ENCODE measurements around the gene SNX10.

The SNX10 gene

DNA sequence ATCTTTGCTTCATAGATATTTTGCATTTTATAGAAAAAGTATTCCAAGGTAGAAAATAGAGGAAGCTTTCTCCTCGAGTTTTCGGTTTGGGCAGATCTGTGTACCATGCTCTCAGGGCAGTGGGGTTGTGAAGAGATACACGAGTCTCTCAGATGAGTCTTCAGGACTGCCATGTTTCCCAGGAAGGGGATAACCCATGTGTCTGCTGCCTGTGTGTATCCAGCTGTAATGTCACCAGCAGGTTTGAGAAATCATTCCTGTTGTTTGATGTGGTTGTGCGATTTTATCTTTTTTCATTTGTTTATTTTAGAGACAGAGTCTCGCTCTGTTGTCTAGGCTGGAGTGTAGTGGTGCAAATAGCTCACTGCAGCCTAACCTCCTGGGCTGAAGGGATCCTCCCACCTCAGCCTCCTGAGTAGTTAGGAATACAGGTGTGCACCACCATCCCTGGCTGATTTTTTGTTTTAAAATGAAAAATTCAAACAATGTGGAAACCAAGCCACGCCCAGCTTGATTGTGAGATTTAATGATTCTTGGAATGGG, 48.9 kb downstream of the SNX10 start:
- TF ChIP-seq GATA3 (IDR thresholded peaks at IDR 0.05; ENCODE audit: low read depth, low read length) = no peak
- TF ChIP-seq GATA2 (IDR thresholded peaks at IDR 0.05; ENCODE audit: low read depth, low read length) = no peak

DNA sequence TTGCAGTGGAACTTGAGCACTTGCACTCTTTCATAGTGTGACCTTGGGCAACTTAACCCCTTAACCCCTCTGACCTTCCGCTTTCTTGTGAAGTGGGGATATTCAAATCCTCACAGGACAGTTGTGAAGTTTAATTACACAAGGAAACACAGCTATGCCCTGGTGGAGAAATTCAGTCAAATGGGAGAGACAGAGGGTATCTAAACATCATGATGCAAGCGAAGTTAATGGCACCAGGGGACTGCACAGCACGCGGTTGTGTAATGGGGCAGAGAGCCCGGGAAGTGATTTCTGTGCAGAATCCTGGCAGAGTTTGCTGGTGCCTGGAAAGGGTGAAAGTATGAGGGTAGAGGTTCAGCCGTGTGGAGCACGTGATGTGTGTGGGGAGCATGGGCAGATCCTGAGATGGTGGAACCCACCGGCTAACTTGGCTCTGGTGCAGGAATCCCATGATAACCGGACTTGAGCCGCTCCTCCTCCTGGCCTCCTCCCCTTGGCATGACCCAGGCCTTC, 51.7 kb downstream of the SNX10 start:
- no peak for TF ChIP-seq GATA2 (IDR thresholded peaks at IDR 0.05; ENCODE audit: low read depth, low read length)
- no peak for TF ChIP-seq GATA3 (IDR thresholded peaks at IDR 0.05; ENCODE audit: low read depth, low read length)

DNA sequence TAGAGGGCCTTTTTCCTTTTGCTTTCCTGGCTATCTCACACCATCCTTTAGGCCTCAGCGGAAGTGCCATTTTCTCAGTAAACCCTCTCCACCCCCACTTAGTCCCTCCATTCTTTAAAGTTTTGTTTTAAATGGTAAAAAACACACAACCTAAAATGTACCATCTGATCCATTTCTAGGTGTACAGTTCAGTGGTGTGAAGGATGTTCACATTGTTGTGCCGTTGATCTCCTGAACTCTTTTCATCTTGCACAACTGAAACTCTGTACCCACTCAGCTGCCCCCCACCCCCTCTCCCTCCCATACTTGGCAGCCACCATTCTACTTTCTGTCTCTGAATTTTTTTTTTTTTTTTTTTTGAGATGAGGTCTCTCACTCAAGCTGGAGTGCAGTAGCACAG, 52.2 kb downstream of the SNX10 start:
- TF ChIP-seq GATA3 (IDR thresholded peaks at IDR 0.05; ENCODE audit: low read depth, low read length) = no peak
- TF ChIP-seq GATA2 (IDR thresholded peaks at IDR 0.05; ENCODE audit: low read depth, low read length) = no peak

DNA sequence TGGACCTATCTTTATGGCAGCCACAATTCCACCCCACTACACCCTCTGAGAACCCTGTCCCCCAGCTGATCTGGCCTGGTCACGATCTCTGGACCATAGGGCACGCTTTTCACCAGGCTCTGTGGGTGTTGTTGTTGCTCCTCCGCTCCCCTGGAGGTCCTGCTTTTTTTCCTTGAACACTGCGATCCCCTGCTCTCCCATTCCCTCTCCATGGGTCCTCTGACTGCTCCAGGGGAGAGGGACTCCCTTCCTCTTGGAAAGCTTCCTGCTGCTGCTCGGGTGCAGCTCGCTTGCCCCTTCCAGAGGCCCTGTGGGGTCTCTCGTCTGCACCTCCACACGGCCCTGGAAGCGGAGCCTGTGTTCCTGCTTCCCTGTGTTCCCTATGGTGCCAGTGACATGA, 53.5 kb downstream of the SNX10 start:
- TF ChIP-seq GATA2 (IDR thresholded peaks at IDR 0.05; ENCODE audit: low read depth, low read length) (no peak), GATA3 (IDR thresholded peaks at IDR 0.05; ENCODE audit: low read depth, low read length) (no peak)

DNA sequence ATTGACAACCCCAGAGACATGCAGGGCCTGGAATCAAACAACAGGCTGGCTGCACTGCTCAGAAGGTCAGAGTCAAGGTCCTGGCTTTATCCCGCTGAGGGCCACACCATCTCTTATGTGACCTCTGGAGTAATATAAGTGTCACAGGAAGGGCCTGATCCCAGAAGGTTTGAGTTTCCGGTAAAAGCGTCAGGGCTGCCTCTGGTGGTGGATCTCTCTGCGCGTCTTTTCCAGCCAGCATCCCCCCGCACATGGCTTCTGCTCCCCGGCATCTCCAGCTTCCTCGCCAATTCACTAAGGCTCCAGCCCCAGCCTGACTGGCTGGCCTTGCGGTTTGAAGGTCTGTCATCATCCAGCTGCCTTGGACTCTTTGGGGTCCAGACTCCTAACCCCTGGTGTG, 54.2 kb downstream of the SNX10 start:
- TF ChIP-seq GATA3 (IDR thresholded peaks at IDR 0.05; ENCODE audit: low read depth, low read length) = no peak
- TF ChIP-seq GATA2 (IDR thresholded peaks at IDR 0.05; ENCODE audit: low read depth, low read length) = no peak

DNA sequence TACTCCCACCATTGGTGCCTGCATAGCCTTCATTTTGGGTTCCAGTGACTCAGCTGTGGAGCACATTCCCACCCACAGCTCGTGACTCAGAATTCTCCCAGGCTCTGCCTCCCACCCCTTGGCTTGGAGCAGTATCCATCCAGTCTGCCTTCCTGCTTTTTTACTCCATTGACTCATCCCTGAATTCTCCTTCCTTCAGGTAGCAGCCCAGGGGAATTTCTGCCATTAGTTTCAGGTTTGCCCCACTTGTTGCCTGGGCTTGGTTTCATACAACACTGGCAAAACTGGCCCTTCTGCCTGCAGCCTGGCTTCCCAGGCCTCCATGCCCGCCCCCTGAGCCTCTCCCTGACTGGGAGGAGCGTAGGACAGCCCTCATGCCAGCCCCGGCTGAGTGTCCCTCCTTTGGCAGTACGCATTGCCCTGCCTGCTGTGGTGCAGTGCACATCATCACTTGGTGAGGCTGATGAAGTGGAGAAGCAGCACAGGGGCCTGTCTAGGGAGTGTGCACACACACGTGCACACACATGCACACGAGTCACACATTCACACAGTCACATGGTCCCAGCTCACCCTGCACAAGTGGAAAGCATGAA, 55.0 kb downstream of the SNX10 start:
- no peak for TF ChIP-seq GATA3 (IDR thresholded peaks at IDR 0.05; ENCODE audit: low read depth, low read length)
- TF ChIP-seq GATA2 (IDR thresholded peaks at IDR 0.05; ENCODE audit: low read depth, low read length) = no peak

DNA sequence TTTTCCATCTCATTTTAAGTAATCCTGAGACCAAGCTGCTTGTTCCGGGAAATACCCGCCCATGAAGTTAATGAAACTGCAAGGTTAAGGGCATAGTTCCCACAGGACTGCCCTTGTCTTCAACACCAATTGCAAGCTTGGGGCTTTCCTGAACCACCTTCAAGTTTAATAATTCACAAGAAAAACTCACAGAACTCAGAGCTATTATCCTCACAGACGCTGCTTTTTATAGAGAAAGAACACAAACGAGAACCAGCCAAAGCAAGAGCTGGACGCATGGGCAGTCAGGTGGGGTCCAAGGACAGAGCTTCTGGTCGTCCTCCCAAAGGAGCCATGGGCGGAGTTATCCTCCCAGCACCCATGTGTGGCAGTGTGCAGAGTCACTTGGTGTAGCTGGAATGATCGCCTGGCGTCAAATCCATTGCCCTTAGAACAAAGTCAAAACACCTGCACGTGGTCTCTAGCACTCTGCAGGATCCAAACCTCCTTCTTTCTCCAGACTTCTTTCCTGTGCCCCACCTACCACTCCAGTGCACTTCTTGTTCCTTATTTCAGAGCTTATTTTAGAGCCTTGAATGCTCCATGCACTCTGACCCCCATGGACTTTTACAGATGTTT, 56.7 kb downstream of the SNX10 start:
- no peak for TF ChIP-seq GATA2 (IDR thresholded peaks at IDR 0.05; ENCODE audit: low read depth, low read length)
- no peak for TF ChIP-seq GATA3 (IDR thresholded peaks at IDR 0.05; ENCODE audit: low read depth, low read length)

DNA sequence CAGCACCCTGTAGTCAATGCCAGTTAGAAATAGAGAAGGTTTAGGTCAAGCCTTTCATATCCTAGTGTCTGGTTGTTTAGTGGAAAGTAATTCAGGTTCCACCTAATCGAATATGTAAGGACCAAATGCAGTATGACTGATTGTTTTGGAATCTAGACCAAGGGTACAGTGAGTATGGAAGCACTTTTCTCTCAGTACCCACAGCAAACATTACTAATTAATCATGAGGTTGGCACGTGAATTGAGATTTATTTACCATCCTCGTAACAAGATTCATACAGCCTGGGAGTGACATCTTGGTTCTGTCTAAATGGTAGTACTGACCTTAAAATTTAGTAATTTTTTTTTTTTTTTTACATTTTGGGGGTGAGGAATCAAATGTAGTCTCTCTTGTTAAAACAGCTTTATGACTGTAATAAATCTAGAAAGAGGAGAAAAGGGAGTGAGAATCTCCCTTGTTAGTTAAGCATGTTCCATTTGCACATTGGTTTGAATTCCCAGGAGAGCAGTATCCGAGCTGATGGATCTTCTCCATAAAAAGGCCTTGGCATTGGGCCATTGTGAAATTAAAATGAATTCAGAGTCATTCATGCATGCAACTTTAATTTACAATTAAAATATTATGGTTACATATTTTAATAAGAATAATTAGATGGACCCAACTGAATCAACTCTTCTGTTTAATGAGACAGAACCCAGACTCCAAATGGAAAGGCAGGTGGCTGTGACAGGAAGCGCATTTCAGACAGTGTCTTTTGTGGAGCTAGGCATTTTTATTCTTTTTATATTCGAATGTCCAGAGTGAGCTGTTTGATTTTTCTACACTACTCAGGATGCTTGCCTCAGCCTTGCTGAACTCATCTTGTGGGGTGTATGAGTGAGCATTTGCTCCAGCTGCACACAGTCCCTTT, 57.6 kb downstream of the SNX10 start:
- no peak for TF ChIP-seq GATA2 (IDR thresholded peaks at IDR 0.05; ENCODE audit: low read depth, low read length)
- no peak for TF ChIP-seq GATA3 (IDR thresholded peaks at IDR 0.05; ENCODE audit: low read depth, low read length)

DNA sequence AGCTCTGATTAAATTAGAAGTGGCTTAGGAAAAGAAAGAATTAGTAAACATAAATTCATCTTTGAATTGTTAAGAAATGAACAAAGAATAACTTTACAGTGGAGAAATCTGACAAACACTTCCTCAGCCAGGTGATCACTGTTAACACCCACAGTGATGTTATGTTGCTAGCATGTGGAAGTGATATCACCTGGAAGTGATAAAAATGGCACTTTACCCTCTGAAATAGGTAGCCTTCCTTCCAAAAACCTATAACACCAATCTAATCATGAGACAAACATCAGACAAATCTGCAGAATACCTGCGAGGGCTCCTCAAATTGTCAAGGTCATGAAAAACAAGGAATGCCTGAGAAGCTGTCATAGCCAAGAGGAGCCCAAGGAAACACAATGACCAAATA, 59.5 kb downstream of the SNX10 start:
- TF ChIP-seq GATA2 (IDR thresholded peaks at IDR 0.05; ENCODE audit: low read depth, low read length) (no peak), GATA3 (IDR thresholded peaks at IDR 0.05; ENCODE audit: low read depth, low read length) (no peak)

DNA sequence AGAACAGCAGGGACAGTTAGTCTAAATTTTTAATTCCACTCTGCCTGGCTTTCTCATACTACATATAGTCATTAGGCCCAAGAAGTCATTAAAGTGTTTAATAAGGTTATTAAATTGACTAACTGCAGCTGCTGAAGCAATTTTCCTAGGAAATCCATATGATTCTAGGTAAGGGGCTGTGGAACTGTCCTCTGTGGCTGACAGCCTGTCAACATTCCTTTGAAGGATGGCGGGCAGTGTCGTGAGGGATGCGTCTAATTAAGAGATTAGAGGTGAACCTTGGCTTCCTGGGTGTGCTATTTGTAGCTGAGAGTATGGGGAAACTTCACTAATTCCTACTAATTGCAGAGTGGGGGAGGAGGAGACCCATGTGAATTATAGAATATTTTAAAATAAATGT, 64.6 kb downstream of the SNX10 start:
- TF ChIP-seq GATA2 (IDR thresholded peaks at IDR 0.05; ENCODE audit: low read depth, low read length) (no peak), GATA3 (IDR thresholded peaks at IDR 0.05; ENCODE audit: low read depth, low read length) (no peak)

DNA sequence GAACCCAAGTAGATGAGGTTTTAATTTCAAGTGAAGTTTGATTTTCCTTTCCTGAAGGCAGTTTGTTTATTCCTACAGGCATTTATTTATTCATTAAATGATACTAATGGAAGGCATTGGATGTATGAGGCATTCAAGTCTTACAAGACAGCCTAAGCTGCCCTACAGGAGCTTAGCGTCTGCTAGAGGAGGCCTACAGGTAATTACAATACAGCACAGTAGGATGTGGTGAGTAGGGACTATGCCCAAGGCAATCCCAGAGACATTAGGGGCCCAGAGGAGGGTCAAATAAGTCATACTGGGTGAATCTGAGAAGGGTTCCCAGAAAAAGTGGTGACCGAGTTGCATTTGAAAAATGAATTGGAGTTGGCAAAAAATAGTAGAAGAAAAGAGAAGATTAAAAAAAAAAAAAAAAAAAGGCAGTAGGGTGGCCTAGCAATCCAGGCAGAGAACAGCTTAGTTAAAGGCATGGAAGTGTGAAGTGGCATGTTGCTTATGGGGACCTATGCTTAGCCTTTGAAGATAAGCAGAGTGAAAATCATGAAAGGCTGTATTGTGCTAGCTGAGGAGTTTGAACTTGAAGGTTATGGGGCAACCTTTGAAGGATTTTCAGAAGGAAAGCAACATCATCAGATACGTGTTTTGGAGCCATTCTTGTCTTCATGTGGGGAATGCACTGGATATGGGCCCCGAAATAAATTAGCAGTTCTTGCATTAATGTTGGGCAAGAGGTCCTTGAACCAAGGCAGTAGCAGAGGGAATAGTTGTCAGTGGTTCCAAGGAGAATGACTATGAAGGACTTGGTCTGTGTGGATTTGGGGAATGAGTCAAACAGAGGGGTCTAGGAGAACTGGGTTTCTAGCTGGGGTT, 65.5 kb downstream of the SNX10 start:
- TF ChIP-seq GATA3 (IDR thresholded peaks at IDR 0.05; ENCODE audit: low read depth, low read length) = no peak
- TF ChIP-seq GATA2 (IDR thresholded peaks at IDR 0.05; ENCODE audit: low read depth, low read length) = no peak

DNA sequence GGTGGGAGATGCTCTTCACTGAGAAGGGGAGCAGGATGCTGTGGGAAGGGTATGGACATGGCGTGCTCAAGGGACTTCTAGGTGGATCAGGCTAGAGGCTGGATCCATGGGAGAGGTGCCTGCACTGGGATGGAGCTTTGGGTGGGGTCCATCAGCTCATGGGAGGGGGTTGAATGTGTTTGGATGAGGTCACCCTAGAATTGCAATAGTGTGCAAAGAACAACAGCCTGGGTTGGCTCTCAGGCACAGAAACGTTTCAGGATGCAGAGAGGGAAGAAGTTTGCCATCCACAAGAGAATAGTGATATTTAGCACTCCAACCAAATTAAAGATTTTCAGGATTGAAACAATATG, 66.1 kb downstream of the SNX10 start:
- TF ChIP-seq GATA2 (IDR thresholded peaks at IDR 0.05; ENCODE audit: low read depth, low read length) = no peak
- no peak for TF ChIP-seq GATA3 (IDR thresholded peaks at IDR 0.05; ENCODE audit: low read depth, low read length)

DNA sequence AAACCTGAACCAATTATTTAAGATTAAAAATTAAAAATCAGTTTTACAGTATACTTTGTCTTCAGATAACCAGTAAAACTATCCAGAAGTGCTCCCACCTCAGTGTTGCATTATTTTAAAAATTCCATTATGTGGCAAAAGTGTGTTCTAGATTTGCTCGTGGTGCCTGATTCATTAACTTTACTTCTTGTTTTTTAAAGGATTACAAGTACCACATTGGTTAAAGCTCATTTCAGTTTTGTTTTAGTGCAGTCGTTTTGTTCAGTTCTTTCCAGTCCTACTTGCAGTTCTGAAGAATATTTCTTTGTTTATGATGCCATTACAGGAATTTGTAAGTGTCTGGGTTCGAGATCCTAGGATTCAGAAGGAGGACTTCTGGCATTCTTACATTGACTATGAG, 69.0 kb downstream of the SNX10 start:
- no peak for TF ChIP-seq GATA2 (IDR thresholded peaks at IDR 0.05; ENCODE audit: low read depth, low read length)
- TF ChIP-seq GATA3 (IDR thresholded peaks at IDR 0.05; ENCODE audit: low read depth, low read length) = no peak

Measured in SH-SY5Y (cell line).